ENCODE data around the gene TLR9. TPM values are rescaled to one million over a fixed set of nuclear protein-coding genes. Genes with fewer than 3 reads are reported as not detected.

Gene TLR9
- under 1 TPM; 0.14 to 0.45 TPM for total RNA-seq

DNA sequence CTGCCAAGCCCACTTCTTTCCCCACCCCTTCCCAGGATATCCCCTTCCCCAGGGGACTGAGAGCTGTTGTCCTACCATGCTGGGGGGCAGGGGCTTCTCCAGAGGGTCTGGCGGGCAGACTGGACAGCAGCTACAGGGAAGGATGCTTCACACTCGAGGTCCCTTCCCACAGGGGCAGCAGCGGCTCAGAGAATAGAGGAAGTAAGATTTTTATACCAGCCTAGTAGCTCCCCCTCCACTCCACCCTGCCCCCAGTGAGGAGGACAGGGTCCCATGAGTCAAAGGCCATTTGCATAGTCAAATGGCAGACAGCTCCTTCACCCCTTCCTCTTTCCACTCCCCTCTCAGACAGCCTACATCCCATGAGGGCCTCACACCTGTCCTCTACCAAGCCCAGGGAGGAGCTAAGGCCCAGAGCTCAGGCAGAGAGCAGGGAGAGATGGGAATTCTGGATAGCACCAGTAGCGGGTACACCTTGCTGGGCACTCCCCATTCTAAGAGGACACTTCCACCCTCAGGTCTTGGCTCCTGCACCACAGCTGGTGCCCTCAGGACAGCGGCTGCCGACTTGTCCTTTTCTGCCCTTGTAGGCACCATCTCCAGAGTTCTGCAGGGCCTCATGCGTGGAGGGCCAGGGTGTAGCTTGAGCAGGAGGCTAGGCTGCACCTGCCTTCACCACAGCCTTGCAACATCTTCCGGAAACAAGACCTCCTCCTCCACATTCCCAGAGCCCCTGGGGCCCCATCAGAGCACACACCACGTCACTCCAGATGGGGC, at the start of gene TLR9:
TLR9 (minus strand) TSS at position 194 of the 777 bp plus-strand sequence; CDS start at position 78, 116 bp downstream.

DNA sequence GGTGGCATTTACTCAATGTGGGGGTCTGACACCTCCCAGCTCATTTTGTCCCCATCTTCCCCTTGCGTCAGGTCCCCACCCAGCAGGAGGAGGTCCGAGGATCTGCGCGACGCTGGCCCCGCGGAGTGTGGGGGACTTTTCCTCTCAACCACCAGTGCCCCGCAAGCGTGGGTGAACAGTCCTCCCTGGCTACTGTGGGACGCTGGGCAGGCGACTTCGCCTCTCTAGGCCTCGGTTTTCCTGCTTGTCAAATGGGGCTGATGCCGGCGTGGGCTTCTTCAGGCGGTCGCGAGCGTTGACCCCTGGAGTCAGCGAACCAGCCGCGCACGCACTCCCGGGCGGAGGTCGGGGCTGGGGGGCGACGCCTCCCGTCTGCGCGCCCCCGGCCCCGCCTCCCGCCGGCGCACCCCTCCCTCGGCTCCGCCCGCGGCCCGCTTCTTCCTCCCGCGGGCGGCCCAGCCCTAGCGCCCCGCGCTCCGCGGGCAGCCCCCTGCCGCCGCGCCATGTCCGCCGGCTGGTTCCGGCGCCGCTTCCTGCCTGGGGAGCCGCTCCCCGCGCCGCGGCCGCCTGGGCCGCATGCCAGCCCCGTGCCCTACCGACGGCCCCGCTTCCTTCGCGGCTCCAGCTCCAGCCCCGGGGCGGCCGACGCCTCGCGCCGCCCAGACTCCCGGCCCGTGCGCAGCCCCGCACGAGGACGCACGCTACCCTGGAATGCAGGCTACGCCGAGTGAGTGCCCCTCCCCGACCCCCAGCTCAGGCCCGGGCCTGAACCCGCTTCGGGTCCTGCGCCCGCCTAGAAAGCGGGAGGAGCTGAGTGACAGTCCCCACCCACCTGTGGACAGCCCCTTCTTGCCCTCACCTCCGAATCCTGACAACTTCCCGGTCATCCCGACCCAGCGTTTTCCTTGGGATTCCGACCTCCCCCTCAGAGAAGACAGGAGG, 20.1 kb upstream of the TLR9 start, which contains the start of gene PPM1M:
PPM1M (plus strand) TSS at position 438 of the 942 bp plus-strand sequence; CDS start at position 504, 66 bp downstream.

DNA sequence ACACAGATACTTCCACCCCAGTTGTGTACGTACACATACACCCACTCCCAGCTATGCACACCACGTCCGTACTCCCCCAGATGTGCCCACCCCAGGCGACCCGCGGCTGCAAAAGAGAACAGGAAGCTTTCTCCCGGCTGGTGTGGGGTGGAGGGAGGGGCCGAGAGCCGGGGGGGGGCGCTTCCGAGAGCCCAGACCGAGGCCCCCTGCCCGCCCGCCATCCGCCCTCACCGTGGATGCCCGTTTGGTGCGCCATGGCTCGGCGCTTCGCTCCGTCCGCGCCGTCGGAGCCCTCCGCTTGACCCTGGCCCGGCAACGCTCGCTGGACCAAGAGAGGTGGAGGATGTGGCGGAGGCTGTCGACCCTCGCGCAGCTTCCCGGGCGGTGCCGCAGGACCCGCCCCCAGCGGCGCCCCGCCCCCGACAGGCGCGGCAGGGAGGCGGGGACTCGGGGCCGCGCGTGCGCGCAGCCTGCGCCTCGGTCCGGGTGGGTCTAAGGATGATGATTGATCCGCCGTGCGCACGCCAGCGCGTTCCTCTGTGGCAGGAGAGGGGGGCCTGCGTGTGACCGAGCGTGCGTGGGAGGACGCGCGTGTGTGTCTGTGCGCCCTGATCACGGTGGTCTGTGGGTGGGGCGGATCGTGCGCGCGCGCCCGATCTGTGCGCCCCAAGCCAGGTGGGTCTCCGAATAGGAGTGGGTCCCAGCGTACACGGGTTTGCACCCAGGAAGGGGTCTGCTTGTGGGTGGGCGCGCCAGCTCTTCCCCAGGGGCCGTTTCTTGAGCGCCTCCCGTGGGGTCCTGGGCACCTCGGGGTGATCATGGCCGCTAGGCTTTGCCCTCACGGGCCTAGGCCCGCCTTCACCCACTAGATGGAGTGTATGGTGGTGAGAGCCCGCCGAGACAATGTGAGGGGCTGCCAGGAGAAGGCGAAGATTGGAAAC, 13.6 kb upstream of the TLR9 start, which contains the start of gene TWF2:
TWF2 (minus strand) TSS at position 398 of the 941 bp plus-strand sequence; CDS start at position 256, 142 bp downstream.

DNA sequence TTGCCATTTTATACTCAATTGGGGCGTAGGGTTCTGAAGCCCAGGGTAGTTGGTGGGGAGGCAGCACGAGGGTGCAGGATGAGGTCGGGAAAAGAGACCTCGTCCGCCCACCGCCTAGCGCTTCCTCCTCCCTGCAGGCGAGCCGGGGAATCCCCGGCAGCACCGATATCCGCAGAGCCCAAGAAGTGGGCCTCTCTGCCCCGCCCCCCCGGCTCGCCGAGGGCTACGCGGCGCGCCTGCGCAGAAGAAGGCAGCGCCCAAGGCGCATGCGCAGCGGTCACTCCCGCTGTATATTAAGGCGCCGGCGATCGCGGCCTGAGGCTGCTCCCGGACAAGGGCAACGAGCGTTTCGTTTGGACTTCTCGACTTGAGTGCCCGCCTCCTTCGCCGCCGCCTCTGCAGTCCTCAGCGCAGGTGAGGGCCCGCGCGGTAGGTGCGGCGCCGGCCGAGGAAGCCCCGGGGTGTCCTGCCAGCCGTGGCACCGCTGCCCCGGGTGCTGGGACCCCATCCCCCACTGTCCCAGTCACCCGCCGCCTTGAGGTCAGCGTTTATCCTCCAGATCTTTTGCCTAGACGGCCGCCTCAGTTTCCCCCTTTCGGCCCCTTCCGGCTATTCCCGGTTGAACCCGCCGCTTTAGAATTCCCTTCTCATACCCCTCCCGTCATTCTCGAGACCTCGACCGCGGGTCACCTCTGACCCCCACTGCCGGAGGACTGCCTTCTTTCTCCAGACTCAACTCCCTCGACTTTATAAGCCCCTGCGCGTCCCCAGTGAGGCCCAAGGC, 27.4 kb downstream of the TLR9 start, which contains the start of gene ALAS1:
ALAS1 (plus strand) TSS at position 319 of the 784 bp plus-strand sequence. CDS start 1,082 bp downstream, outside the sequence.

Small RNA genes within 50 kb of the gene (microRNA-seq; reads per million reads assigned to microRNA genes)
- 213,253 reads per million, percentile 100 among the genes with 10 or more reads in this experiment for gene MIRLET7G (ENCODE audit: borderline microRNAs expressed, borderline replicate concordance)

Other genes with a start within 250 kb of the TLR9 start
- gene ACY1, start 242.1 kb downstream of the TLR9 start, total RNA-seq: 10 to 100 TPM; 27.8 to 28.8 TPM
- gene RPL29, start 229.8 kb downstream of the TLR9 start, total RNA-seq: 1,000 to 10,000 TPM; 1,560 to 1,569 TPM
- 10 to 100 TPM; 43.2 to 44.0 TPM for gene DUSP7, start 169.1 kb downstream of the TLR9 start, total RNA-seq
- gene POC1A, start 71.2 kb downstream of the TLR9 start, total RNA-seq: 10 to 100 TPM; 19.1 to 20.2 TPM
- 10 to 100 TPM; 43.4 to 45.6 TPM for gene ALAS1, start 27.5 kb downstream of the TLR9 start, total RNA-seq
- gene TWF2, start 13.5 kb upstream of the TLR9 start, total RNA-seq: 100 to 1,000 TPM; 116 to 131 TPM
- 100 to 1,000 TPM; 104 to 109 TPM for gene PPM1M, start 20.1 kb upstream of the TLR9 start, total RNA-seq
- gene WDR82, start 53.0 kb upstream of the TLR9 start, total RNA-seq: 100 to 1,000 TPM; 139 to 141 TPM
- 10 to 100 TPM; 35.3 TPM for gene GLYCTK, start 62.2 kb upstream of the TLR9 start, total RNA-seq
- gene DNAH1, start 90.7 kb upstream of the TLR9 start, total RNA-seq: 10 to 100 TPM; 26.3 to 27.1 TPM
- 10 to 100 TPM; 87.8 to 90.6 TPM for gene BAP1, start 184.4 kb upstream of the TLR9 start, total RNA-seq
- 10 to 100 TPM; 17.1 to 19.7 TPM for gene PHF7, start 185.0 kb upstream of the TLR9 start, total RNA-seq
- gene SEMA3G, start 219.5 kb upstream of the TLR9 start, total RNA-seq: not detected
- gene TNNC1, start 228.4 kb upstream of the TLR9 start, total RNA-seq: 1 to 10 TPM; 1.9 to 2.1 TPM
- gene NISCH, start 230.0 kb upstream of the TLR9 start, total RNA-seq: 10 to 100 TPM; 86.5 to 90.2 TPM

All from activated naive CD4-positive, alpha-beta T cell treated with anti-CD3 and anti-CD28 coated beads, Interleukin-2, amount 10 ng/mL, durations not matched to agents 5 hours and 36 hours (primary cell).